Measurements from ENCODE around the gene MBD5.

DNA sequence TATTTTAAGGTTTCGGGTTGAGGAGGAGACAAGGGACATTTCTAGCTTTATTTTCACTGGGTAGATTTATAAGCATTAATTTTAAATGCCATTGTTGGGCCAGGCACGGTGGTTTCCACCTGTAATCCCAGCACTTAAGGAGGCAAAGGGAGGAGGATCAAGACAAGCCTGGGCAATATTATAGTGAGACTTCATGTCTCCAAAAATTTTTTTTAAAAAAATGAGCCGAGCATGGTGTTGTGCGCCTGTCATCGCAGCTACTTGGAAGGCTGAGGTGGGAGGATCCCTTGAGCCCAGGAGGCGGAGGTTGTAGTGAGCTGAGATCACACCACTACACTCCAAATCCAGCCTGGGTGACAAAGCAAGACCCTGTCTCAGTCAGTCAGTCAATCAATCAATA lies 45.0 kb downstream of the MBD5 start:
- TF ChIP-seq, protein P1, sequence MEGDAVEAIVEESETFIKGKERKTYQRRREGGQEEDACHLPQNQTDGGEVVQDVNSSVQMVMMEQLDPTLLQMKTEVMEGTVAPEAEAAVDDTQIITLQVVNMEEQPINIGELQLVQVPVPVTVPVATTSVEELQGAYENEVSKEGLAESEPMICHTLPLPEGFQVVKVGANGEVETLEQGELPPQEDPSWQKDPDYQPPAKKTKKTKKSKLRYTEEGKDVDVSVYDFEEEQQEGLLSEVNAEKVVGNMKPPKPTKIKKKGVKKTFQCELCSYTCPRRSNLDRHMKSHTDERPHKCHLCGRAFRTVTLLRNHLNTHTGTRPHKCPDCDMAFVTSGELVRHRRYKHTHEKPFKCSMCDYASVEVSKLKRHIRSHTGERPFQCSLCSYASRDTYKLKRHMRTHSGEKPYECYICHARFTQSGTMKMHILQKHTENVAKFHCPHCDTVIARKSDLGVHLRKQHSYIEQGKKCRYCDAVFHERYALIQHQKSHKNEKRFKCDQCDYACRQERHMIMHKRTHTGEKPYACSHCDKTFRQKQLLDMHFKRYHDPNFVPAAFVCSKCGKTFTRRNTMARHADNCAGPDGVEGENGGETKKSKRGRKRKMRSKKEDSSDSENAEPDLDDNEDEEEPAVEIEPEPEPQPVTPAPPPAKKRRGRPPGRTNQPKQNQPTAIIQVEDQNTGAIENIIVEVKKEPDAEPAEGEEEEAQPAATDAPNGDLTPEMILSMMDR (IDR thresholded peaks at IDR 0.05): no peak
- TF ChIP-seq ZFX (IDR thresholded peaks at IDR 0.05; ENCODE audit: borderline replicate concordance): no peak
